SJSA1 (cell line): ENCODE measurements around the gene FOXG1. TPM values are rescaled to one million over a fixed set of nuclear protein-coding genes. Genes with fewer than 3 reads are reported as not detected.

ENCODE experiments used
- DNase-seq, 2 experiments: peaks; one replicate each; pipeline ENCODE4 v3.0.0-alpha.2; 2015 to 2020; ENCODE audit warnings: low spot score in 2 of 2, low read depth in 1 of 2
- H3K27ac ChIP-seq: fragments of 250-450 bp; sonication (Bioruptor Pico); 2 replicates; pipeline ENCODE4 v1.5.1; 2020; ENCODE audit warnings: mild to moderate bottlenecking, moderate library complexity
- H3K27me3 ChIP-seq: fragments of 250-450 bp; sonication (Bioruptor Pico); replicated peaks from 2 replicates; pipeline ENCODE4 v1.5.1; 2020; ENCODE audit warnings: mild to moderate bottlenecking, moderate library complexity
- H3K36me3 ChIP-seq: fragments of 250-450 bp; sonication (Bioruptor Pico); 2 replicates; pipeline ENCODE4 v1.5.1; 2020; ENCODE audit warnings: mild to moderate bottlenecking
- H3K4me1 ChIP-seq: fragments of 250-450 bp; sonication (Bioruptor Pico); replicated peaks from 2 replicates; pipeline ENCODE4 v1.6.1; 2021; ENCODE audit warnings: mild to moderate bottlenecking
- H3K4me3 ChIP-seq: fragments of 250-450 bp; sonication (Bioruptor Pico); 2 replicates; pipeline ENCODE4 v1.5.1; 2020; ENCODE audit warnings: mild to moderate bottlenecking
- H3K9me3 ChIP-seq: fragments of 250-450 bp; sonication (Bioruptor Pico); replicated peaks from 2 replicates; pipeline ENCODE4 v1.5.1; 2020; ENCODE audit warnings: mild to moderate bottlenecking
- total RNA-seq: library from RNA; depleted of rRNA; stranded (reverse); fragments of >200 nt; shearing (Covaris generic); gene quantifications from 2 replicates; pipeline ENCODE4 v1.2.3, GENCODE V29; 2014

Gene FOXG1
- total RNA-seq, 1 experiment from 2014 or later = not detected

DNA sequence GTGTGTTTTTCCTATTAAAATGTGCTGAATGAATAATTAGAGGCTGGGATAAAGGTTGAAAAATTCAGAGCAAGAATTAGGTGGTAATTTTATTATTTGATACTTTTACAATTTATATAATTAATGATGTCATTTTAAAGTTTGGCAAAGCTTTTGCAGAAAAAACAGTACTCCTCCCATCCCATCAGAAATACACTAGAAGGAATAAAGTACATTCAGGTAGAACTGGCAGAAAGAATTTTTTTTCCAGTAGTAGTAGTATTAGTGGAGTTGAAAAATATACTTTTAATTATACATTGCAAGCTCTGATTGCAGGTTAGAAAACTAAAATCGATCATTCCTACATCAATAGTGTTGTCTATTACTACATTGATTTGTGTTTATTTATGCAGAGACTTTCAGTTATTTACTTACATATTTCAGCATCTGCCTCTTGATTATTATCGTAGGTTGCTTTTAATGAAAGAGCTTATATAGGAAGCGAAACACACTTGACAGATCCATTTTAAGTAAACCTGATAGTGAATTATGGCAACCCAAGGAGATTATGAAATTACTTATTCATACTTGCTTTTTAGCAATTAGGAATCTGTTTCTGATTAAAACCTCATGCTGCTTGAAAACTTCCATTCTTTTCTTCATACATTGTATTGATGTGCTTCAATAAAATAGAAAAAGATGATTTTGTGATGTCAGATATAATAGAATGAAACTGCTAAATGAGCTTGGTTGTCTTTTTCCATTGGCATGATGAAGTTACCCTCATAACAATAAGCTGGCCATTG, 10.1 kb downstream of the FOXG1 start:
- Histone ChIP-seq H3K36me3 (no peaks in the 10 kb centered on the region), H3K27me3 (peaks cover 66% of the 10 kb centered on the region), H3K9me3 (no peaks in the 10 kb centered on the region), H3K4me3 (no peak overlapping the region), H3K4me1 (no peaks in the 10 kb centered on the region), H3K27ac (no peak overlapping the region)
- DNase-seq = no peak

DNA sequence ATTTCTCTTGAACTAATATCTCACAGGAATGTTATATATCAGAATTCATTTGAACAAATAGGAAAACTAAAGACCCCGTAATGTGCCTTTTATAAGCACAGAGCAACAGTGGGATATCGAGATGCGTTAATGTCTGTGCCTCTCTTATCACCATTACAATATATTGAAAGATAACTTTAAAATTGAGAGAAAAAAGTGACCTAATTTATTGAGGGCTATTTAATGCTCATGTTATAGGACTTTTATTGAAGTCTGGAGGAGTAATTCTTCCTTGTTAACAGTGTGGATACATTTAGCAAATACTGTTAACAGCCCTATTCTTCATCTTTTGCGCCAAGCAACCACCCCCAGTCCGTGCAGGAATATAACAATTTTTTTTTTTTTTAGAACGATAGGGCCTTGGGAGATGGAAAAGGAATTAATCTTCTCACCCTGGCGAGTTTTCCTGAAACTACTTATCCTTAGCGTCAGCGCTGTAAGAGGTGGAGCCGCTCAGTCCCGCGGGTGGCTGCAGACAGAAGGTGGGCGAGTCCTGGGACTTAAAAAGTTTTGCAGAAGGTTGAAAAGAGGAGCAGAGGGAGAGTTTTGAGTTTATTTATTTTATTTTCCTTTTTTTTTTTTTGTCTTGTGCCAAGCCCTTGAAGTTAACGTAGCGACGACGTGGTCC, 11.0 kb downstream of the FOXG1 start:
- Histone ChIP-seq H3K27ac (no peak overlapping the region), H3K4me3 (no peak overlapping the region), H3K36me3 (no peaks in the 10 kb centered on the region), H3K4me1 (no peaks in the 10 kb centered on the region), H3K9me3 (no peaks in the 10 kb centered on the region), H3K27me3 (peaks cover 67% of the 10 kb centered on the region)
- DNase-seq = no peak

DNA sequence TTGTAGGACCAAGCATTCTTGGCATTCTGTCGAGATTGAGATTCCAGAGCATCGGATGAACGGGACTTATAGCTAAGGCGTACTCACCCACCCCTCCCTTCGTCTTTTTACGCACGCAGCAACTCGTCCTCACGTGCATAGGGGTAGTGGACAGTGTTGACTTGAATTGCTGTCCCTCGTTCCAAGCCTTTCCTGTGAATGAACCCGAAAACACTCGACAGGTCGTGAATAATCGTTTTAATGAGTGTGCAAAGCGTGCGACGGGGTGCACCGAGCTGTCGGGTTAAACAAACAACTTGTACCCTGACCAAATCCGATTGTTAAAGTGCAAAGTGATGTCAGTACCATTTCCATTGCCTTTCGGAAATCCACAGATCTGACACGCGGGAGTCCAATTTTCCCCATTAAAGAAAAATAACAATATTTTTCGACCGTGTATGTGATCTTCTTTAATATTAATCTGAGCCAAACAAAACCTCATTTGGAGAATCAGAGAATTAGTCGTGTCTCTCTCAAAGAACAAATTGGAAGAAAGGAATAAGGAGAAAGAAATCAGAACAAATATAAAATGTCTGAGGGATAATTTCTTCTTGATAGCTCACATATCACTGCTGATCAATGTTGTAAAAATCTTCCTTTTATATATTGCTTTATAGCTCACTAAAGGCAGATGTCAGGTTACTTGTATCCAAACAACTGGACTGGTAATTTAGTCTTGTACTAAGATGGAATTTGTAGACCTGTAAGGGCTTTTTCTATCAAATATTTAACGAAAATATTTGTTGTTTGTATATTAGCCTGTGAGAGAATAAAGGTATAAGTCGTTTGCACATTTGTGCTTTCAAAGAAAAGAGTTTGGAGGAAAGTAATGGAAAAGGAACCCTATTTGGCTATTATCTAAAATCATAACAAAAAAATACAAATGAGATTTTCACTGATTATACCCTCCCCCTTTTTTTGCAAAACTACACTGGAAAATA, 11.8 kb downstream of the FOXG1 start:
- peaks cover 68% of the 10 kb centered on the region for H3K27me3 ChIP-seq

DNA sequence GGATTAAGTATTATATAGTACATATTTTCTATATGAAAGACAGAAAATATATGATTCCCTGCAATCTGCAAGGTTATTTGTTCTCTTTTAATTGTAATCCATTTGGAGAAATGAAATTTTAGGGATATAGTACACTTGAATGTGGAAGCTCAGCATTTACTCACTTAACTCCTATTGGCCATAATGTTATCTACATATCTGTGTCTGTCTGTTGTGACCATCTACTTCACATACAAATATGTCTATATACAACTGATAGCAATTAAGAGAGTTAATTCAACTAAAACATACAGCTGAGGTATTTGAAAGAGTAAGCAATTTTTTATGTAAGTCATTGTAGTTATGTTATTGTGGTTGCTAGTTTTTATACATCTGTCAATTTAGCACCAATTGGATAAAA, 12.9 kb downstream of the FOXG1 start:
- Histone ChIP-seq H3K9me3 (no peaks in the 10 kb centered on the region), H3K36me3 (no peaks in the 10 kb centered on the region), H3K4me1 (no peaks in the 10 kb centered on the region), H3K4me3 (no peak overlapping the region), H3K27ac (no peak overlapping the region), H3K27me3 (peaks cover 68% of the 10 kb centered on the region)
- DNase-seq = no peak

More for the DNA sequence above, 11.8 kb downstream of the FOXG1 start:
- no peak overlapping the region for H3K4me3 ChIP-seq
- no peaks in the 10 kb centered on the region for H3K9me3 ChIP-seq
- no peak for DNase-seq
- H3K4me1 ChIP-seq = no peaks in the 10 kb centered on the region
- H3K36me3 ChIP-seq = no peaks in the 10 kb centered on the region
- no peak overlapping the region for H3K27ac ChIP-seq

DNA sequence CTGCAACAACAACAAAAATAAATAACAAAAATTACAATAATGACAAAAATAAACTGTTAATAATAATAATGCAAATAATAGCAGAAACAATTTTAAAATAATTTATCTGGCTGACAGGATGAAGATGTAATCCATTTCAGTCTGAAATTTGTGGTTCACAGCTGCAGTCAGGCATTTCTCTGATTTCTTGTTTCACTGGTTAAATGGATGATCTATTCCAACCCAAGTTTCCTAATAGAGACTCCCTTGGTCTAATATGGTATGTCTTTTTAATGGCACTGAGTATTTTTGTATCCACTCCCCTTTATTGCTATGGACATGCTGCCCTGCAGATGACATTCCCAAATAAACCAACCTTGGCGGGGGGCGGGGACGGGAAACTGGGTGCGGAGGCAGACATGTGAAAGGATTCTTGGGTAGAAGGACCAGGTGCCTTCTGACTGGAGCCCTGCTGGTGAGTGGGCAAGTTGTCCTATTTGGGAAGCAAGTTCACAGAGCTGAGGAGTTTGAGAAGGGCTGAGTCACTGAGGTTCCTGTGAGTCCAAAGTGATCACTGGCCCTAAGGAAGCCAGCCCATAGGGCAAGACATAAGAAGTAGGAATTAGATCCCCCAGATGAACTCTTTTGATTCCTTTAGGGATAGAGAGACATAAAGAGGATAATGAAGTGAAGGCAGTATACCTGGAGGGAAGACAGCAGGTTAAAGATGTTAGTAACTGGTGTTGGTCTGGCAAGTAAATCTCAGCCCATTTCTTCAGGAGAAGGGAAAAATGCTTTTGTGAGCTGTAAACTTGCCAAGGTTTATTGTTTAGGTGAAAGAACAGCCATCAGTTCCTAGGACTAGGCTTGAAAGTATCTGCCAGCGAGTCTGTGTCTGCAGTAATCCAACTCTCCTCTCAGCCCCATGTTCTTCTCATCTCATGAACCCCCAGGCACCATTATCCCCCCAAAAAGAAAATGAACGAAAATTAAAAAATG, 14.5 kb downstream of the FOXG1 start:
- no peak overlapping the region for H3K27ac ChIP-seq
- peaks cover 3% of the 10 kb centered on the region; the same call in 1 of the 2 replicates for H3K4me1 ChIP-seq
- no peak overlapping the region for H3K4me3 ChIP-seq
- no peaks in the 10 kb centered on the region; the same call in 1 of the 2 replicates for H3K9me3 ChIP-seq
- no peak for DNase-seq
- H3K27me3 ChIP-seq = peaks cover 70% of the 10 kb centered on the region
- H3K36me3 ChIP-seq = no peaks in the 10 kb centered on the region

DNA sequence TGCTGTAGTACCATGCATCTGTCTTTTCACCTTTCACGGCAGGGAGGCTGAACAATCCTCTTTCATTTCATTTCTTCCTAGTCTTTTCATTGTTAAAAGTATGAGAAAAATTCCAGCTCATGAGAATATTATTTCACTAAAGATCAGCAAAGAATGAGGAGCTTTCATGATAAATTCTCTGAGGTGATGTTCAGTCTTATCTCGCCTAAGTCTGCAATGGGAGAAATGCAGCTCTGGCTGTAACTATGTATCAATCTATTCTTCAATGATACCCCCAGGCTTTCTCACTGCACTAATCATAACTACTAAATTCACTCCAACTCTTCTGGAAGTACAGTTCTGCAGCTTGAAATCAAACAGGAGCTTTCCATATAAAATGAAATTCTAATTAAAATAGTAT, 15.7 kb downstream of the FOXG1 start:
- H3K27me3 ChIP-seq = peaks cover 65% of the 10 kb centered on the region
- no peaks in the 10 kb centered on the region for H3K36me3 ChIP-seq
- H3K27ac ChIP-seq = no peak overlapping the region
- no peak for DNase-seq
- H3K4me3 ChIP-seq = no peak overlapping the region
- peaks cover 3% of the 10 kb centered on the region; the same call in 1 of the 2 replicates for H3K4me1 ChIP-seq
- H3K9me3 ChIP-seq = no peaks in the 10 kb centered on the region; the same call in 1 of the 2 replicates

DNA sequence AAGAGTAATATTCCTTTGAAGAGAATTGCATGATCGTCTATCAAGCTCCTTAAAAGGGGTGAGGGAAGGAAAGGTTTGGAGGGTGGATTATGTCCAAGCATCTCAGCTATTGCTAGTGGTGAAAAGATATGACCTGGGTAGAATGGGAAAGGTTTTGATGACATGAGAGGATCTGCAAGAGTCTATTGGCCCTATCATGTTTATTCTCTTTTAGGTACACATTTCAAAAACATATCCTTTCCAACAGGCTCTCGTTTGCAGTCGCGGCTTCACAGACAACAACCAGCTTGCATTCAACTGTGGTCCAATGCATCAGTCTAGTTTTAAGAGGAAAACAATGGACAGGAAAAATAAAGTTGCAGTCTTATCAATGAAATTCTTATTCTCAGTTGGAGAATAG, 17.1 kb downstream of the FOXG1 start:
- no peaks in the 10 kb centered on the region; the same call in 1 of the 2 replicates for H3K9me3 ChIP-seq
- H3K27ac ChIP-seq = no peak overlapping the region
- DNase-seq = no peak
- no peak overlapping the region for H3K4me3 ChIP-seq
- H3K36me3 ChIP-seq = no peaks in the 10 kb centered on the region
- peaks cover 3% of the 10 kb centered on the region; the same call in 1 of the 2 replicates for H3K4me1 ChIP-seq
- peaks cover 58% of the 10 kb centered on the region for H3K27me3 ChIP-seq

DNA sequence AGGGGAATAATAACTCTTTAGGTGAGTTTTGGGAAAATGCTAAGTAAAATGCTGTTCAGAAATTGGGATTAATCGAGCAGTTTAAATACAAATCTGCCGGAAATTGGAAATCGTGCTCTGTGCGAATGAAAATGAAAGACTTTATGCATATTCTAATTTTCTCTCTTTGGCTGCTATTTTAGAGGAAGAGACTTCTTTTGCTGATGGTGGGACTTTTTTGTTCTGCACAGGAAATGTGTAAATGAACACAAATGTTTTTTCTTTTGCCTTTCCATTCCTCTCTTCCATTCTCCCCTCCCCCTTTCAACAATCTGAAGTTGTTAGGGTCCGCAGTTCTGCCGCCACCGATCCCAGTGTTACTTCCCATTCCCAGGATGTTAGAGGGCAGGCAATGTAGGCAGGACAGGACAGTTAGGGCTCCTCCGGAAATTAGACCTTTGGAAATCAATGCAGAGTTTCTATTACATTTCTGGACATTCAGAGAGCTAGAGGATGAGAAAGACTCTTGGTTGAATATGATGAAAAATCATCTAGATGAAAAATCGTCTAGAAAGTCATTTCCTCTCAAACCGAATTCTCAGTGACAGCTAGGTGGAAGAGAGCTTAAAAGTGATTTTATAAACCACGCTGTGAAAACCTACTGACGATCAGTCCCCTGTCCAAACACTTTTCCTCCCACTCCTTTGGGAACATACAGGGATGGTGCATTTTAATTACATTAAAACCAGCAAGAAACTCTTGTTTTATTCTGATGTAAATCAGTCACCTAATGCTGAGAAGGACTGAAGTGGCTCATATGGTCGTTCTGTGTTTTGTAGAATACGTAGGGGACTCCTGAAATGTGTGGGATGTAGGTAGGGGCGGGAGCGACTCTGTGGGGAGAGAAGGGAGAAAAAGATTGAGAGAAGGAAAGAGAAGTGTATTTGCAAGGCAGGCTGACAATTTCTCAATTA, 17.8 kb downstream of the FOXG1 start:
- no peak for DNase-seq
- Histone ChIP-seq H3K4me1 (peaks cover 3% of the 10 kb centered on the region; the same call in 1 of the 2 replicates), H3K36me3 (no peaks in the 10 kb centered on the region), H3K27ac (no peak overlapping the region), H3K27me3 (peaks cover 53% of the 10 kb centered on the region), H3K9me3 (no peaks in the 10 kb centered on the region; the same call in 1 of the 2 replicates), H3K4me3 (no peak overlapping the region)

DNA sequence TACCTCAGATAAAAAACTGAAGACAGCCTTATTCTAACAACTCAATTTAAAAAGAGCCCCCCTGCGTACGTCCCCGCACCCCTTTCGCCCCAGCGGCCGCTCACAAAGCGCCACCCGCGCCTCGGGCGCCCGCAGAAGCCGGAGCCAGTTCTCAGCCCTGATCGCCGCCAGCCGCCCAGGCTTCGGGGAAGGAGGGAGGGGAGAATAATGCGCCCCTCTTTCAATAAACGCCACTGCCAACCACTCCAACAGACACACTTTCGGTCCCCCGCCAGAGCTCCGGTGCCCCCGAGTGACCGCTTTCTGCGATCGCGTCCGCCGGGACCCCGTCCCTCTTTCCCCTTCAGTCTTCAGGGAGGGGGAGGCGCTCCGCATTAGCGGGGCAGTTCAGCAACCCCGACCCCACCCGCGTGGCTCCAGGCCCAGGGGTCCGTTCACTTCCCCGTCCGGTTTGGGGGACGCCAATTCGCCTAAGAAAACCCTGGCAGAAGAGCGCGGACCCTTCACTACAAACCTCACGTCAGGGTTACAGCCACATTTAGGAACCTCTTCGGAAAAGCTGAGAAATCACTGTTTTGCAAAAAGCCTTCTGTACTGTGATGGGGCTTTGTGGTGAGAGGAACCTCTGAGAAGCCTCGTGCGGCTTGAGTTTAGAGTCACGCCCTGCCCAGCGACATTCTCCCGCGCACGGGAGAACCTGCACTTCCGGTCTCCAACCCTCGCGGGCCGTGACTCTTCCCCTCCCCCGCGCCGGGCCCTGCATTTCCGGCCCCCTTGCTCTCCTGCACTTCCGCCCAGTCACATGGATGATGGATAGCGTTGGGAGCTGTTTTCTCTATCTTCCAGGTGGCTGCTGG, 18.7 kb downstream of the FOXG1 start:
- Histone ChIP-seq H3K4me1 (peaks cover 3% of the 10 kb centered on the region; the same call in 1 of the 2 replicates), H3K27me3 (peaks cover 46% of the 10 kb centered on the region), H3K4me3 (no peak overlapping the region), H3K27ac (no peak overlapping the region), H3K36me3 (no peaks in the 10 kb centered on the region), H3K9me3 (no peaks in the 10 kb centered on the region; the same call in 1 of the 2 replicates)
- DNase-seq = no peak

DNA sequence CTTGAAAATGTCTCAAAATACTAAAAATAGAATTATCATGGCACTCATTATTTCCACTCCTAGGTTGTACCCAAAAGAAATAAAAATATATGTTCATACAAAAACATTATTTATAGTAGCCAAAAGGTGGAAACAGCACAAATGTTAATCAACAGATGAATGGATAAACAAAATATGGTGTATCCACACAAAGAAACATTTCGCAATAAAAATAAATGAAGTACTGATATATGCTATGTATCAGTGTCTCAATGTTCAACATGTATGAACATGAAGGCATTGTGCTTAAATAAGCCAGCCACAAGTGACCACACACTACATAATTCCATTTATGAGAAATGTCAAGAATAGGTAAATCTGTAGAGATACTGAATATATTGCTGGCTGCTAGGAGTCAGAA, 40.9 kb downstream of the FOXG1 start:
- Histone ChIP-seq H3K27me3 (no peaks in the 10 kb centered on the region), H3K4me1 (no peaks in the 10 kb centered on the region), H3K9me3 (no peaks in the 10 kb centered on the region), H3K36me3 (no peaks in the 10 kb centered on the region), H3K27ac (no peak overlapping the region), H3K4me3 (no peak overlapping the region)
- DNase-seq = no peak

DNA sequence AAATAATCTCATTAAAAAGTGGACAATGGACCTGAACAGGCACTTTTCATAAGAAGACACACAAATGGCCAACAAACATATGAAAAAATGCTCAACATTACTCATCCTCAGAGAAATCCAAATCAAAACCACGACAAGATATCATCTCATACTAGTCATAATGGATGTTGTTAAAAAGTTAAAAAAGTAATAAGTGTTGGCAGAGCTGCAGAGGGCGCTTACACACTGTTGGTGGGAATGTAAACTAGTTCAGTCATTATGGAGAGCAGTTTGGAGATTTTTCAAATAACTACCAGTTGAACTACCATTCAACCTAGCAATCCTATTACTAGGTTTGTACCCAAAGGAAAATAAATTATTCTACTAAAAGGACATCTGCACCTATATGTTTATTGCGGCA, 47.2 kb downstream of the FOXG1 start:
- Histone ChIP-seq H3K36me3 (no peaks in the 10 kb centered on the region), H3K4me1 (no peaks in the 10 kb centered on the region), H3K4me3 (no peak overlapping the region), H3K9me3 (no peaks in the 10 kb centered on the region), H3K27ac (no peak overlapping the region), H3K27me3 (no peaks in the 10 kb centered on the region)
- DNase-seq = no peak
